GM18511 (cell line): Measurements from ENCODE around the gene HRAS.
"Not testable (repeated sequence)": the region's sequence is repeated elsewhere in the genome, so short reads cannot be mapped to it uniquely, and the experiment has no call there.

Source experiments
- ATAC-seq: cut with Tn5 transposase; IDR thresholded peaks from one replicate; pipeline ENCODE4 v1.9.1; 2021; ENCODE audit warnings: mild to moderate bottlenecking, moderate library complexity; ENCODE audit not compliant: unreplicated experiment

The HRAS gene

DNA sequence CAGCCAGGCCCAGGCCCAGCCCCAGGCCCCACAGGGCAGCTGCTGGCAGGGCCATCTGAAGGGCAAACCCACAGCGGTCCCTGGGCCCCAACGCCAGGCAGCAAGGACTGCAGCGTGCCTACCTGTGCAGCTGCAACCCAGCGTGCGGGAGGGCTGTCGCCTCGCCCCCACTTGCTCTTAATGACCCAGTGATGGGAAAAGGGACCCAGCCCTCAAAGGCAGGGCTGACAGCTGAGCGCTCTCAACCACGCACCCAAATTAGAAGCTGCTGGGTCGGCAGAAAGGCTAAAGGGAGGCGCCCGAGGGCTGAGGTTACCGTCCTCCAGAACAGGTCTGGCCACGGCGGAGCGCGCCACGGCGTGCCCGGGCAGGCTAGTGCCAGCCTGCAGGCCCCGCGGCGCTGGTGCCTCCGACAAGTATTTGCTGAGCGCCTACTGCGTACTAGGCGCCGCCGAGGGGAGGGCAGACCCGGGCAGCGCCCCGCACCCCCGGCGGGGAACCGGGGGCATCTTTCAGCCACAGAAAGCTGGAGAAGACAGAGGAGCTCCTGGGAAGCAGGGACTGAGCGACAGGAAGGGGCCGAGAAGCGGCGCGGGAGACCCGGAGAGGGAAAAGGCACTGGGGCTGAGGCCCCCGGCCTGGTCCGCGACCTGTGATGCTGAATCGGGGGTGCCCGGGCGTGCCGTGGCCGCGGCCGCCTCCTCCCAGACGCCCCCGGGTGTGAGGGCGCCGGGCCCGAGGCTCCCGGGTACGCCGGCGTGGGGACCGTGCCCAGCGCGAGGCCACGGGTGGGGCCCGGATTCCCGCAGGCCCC is 773 bp downstream of the HRAS start:
- ATAC-seq, result no peak

- ATAC-seq, result no peak
Measured at GRCh38 chr11:533586-534395, 1.6 kb downstream of the HRAS start.

DNA sequence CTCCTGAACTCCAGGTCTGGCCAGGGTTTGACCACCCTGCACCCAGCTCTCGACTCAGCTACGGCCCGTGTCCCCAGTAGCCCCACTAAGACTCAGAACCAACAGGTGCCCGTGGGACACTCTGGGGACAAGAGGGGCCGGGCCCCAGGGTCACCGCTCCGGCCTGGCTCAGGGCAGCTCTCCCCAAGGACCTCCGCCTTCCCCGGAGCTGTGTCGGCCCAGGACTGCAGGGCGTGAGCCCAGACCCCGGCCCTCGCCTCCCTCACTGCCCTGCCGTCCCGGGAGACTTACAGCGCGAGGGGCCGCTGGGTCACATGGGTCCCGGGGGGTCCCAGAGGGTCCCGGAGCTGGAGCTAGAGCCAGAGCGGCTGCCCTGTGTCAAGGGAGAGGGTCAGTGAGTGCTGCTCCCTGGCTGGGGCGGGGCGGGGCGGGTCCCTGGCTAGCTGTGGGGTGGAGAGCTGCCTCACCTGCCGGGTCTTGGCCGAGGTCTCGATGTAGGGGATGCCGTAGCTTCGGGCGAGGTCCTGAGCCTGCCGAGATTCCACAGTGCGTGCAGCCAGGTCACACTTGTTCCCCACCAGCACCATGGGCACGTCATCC is 2.3 kb downstream of the HRAS start:
- no peak for ATAC-seq

DNA sequence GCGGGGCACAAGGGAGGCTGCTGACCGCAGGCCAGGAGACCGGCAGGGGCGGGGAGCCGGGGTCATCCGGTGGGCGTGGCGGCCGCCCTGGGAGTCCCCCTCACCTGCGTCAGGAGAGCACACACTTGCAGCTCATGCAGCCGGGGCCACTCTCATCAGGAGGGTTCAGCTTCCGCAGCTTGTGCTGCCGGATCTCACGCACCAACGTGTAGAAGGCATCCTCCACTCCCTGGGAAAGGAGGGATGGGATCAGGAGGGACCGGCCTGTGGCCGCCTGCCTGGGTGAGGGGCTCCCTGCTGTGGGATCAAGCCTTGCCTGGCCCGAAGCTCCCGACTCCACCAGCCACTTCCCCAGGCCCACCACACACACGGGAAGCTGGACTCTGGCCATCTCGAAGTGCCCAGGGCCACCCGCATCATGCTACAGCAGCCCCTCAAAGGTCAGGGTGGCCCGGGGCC is 2.8 kb downstream of the HRAS start:
- ATAC-seq, result no peak

- ATAC-seq, result no peak
Measured at GRCh38 chr11:531919-532526, 3.4 kb downstream of the HRAS start.

DNA sequence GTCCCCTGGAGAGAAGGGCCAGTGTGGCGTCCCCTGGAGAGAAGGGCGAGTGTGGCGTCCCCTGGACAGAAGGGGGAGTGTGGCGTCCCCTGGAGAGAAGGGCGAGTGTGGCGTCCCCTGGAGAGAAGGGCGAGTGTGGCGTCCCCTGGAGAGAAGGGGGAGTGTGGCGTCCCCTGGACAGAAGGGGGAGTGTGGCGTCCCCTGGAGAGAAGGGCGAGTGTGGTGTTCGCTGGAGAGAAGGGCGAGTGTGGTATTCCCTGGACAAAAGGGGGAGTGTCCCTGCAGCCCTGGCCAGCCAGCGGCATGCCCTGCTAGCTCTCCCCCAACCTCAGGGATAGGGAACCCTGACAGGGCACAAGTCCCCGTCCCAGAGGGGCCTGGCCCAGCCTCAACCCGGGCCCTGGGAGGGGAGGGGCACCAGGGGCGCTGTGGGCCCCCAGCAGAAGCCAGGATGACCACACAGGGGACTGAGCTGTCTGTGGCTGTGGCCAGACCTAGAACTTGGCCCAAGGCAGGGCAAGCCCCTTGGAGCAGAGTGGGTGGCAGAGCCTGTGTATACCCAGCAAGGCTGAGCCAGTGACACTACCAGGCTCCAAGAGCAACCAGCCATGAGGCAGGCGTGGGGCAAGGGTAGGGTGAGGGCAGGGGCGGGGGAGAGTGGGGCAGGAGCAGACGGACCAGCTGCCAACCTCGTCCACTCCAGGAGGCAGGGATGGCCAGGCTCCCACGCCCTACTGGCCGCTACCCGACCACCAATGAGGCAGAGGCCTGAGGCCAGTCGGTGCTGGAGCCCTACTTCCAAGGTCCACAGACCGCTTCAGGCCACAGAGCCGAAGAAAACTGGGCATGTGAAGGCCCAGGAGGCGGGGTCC is 4.2 kb downstream of the HRAS start:
- no peak for ATAC-seq

GRCh38 chr11:529728-530411 is 5.5 kb downstream of the HRAS start:
- ATAC-seq, result no peak

GRCh38 chr11:528815-529727 is 6.3 kb downstream of the HRAS start:
- ATAC-seq, result no peak

- ATAC-seq, result no peak
Measured at GRCh38 chr11:528166-528814, 7.1 kb downstream of the HRAS start.

- no peak for ATAC-seq
Measured at GRCh38 chr11:526192-526591, 9.2 kb downstream of the HRAS start.

- no peak for ATAC-seq
Measured at GRCh38 chr11:521177-521688, 14.1 kb downstream of the HRAS start.

GRCh38 chr11:520428-521176 is 14.8 kb downstream of the HRAS start:
- ATAC-seq, result no peak

DNA sequence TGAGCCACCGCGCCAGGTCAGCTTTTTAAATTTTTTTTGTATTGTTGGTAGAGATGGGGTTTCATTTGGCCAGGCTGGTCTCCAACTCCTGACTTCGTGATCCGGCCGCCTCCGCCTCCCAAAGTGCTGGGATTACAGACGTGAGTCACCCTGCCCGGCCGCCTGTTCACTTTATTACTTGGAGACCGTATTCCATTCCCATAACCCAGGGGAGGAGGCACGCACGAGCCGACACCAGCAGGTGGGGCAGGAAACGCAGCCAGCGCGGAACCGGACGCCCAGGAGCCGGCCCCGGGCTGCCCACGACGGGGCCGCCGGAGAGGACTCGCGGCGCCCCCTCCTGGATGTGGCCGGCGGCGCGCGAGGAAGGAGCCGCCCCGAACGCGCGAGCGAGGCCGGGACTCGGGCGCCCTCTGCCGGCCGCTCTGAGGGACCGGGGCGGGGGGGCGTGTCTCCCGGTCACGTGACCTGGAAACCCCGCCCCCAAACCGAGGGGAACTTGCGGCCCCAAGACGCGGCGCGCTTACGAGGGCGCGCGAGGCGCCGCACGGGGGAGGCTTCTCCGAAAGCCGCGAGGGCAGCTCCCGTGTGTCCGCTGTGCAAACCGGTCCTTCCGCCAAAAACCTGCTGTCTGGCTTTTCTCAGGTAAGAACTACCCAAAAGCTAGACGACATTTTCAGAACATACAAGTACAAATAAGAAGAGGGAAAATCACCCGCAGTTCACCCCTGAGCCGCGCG is 16.7 kb downstream of the HRAS start:
- peak; percentile 73 for ATAC-seq

GRCh38 chr11:516918-517685 is 18.3 kb downstream of the HRAS start:
- ATAC-seq, result not testable (repeated sequence)

GRCh38 chr11:516400-516799 is 19.0 kb downstream of the HRAS start:
- no peak for ATAC-seq

GRCh38 chr11:515131-515530 is 20.2 kb downstream of the HRAS start:
- ATAC-seq, result no peak
